NT2/D1 (cell line): ENCODE data around the gene SIX2.

Experiments used
- SUZ12 ChIP-seq: IDR thresholded peaks from 2 replicates; pipeline ENCODE4 v1.6.1; 2011; ENCODE audit not compliant: insufficient read length, insufficient read depth; ENCODE audit errors: extremely low read depth
- YY1 ChIP-seq: IDR thresholded peaks from 2 replicates; pipeline ENCODE4 v1.6.1; 2011; ENCODE audit not compliant: insufficient read length, insufficient read depth
- ZNF274 ChIP-seq: IDR thresholded peaks from 2 replicates; pipeline ENCODE4 v1.6.1; 2011; ENCODE audit warnings: mild to moderate bottlenecking, low read depth, low read length

DNA sequence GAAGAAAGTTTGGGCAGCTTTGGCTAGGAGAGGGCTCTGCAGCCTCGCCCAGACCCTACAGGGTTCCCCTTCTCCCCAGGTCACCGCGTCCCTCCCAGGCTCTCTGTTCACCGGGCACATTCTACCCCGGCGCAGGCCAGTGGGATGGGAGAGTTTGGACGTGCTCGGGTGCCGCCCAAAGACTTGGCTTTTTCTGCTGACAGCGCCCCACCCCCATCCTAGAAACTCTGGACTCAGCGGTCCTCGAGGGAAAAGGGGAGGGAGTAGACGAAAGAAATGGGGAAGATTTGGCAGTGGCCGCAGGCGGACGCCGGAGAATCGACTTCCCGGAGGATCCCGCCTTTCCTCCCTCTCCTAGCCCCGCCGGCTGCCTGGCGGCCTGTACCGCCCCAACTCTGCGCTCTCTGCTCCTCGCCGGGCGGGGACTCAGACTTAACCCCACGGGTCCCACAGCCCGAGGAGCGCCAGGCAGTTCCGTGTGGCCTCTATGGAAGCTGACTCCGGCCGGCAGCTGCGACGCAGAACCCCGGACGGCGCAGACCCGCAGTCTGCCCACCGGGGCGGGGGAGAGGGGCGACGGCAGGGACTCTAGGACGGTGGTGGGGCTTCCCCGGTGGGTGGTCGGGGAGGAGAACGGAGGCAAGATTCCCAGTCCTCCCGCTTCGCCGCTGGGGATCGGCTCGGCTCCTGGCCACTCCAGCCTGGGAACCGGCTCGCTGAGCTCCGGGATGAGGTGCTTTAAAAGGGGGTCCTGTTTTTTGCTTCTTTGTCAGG lies 863 bp upstream of the SIX2 start:
- TF ChIP-seq YY1: no peak
- TF ChIP-seq SUZ12: no peak
- no peak for TF ChIP-seq ZNF274
